Measurements from ENCODE around the gene KLHDC3. TPM values are rescaled to one million over a fixed set of nuclear protein-coding genes. Genes with fewer than 3 reads are reported as not detected.

KLHDC3 gene
- total and polyA plus RNA-seq, 2 of the 13 experiments (the other 11 are each of a cell fraction or from before 2014, with no cell fraction given) = 78.3 to 91.5 TPM

- TF ChIP-seq THRA (CRISPR knock-in tag; IDR thresholded peaks at IDR 0.05; ENCODE audit: borderline replicate concordance) (no peak; the same call in 1 of the 2 replicates), HNF1A (IDR thresholded peaks at IDR 0.05; ENCODE audit: low read depth) (no peak; the same call in 1 of the 2 replicates), HNF1A (CRISPR knock-in tag; IDR thresholded peaks at IDR 0.05; ENCODE audit: borderline replicate concordance) (peak; percentile 77; the same call in 1 of the 2 replicates), ZNF280D (CRISPR knock-in tag; IDR thresholded peaks at IDR 0.05) (no peak), AKNA (CRISPR knock-in tag; IDR thresholded peaks at IDR 0.05; ENCODE audit: borderline replicate concordance) (no peak), ZNF350 (CRISPR knock-in tag; IDR thresholded peaks at IDR 0.05; ENCODE audit: borderline replicate concordance, low read depth) (peak; percentile 62; the same call in 1 of the 2 replicates), SPEN (CRISPR knock-in tag; IDR thresholded peaks at IDR 0.05; ENCODE audit: low read depth) (peak; percentile 89), GTF3A (CRISPR knock-in tag; conservative IDR thresholded peaks at IDR 0.05) (no peak), ZNF124 (CRISPR knock-in tag; IDR thresholded peaks at IDR 0.05) (peak; percentile 51; the same call in 1 of the 2 replicates), ATF7-NPFF (CRISPR knock-in tag; IDR thresholded peaks at IDR 0.05; ENCODE audit: low read depth) (no peak), CTCF (CRISPR knock-in tag; IDR thresholded peaks at IDR 0.05) (no peak), TBP (CRISPR knock-in tag; IDR thresholded peaks at IDR 0.05) (no peak)
Measured at GRCh38 chr6:43013843-43014433, at the start of gene KLHDC3, which contains the start of gene MEA1 (continued).
